Measurements from ENCODE around the gene ARL15. TPM values are rescaled to one million over a fixed set of nuclear protein-coding genes. Genes with fewer than 3 reads are reported as not detected.

ARL15 gene
- total and polyA plus RNA-seq, 9 of the 15 experiments (the other 6 are each of a cell fraction or from before 2014, with no cell fraction given) = 18.5 to 80.4 (median 57.0) TPM

DNA sequence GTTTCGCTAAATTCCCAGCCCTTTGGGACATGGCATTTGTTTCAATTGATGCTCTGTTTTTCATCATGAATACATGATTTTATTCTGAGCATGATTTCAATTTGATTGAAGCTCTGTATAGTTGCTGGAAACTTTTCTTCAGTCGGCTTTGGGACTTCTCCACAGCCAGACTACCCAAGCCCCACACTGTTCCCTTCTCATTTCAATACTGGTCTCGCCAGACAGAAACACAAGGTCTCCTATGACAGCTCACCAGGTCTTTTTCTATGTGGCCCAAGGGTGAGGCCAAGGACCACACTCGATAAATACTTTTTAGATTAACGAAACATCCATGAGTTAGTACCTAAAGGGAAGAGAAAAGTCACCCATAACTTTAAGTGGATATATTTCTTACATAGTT lies 132.2 kb downstream of the ARL15 start:
- ATAC-seq (no peak), FAIRE-seq (no peak), DNase-seq (ENCODE audit: extremely low read depth in 1 of 4, low spot score in 3 of 4) (no peak)
- Histone ChIP-seq H3K27me3 (ENCODE audit: control insufficient read depth in 2 of 2, insufficient read depth in 2 of 2, low read length in 2 of 2) (no peaks in the 10 kb centered on the region), H3K9me1 (ENCODE audit: control insufficient read depth, insufficient read depth, low read length) (no peaks in the 10 kb centered on the region), H3K4me1 (replicated peaks in 1 of 2; ENCODE audit: control insufficient read depth in 2 of 2, insufficient read depth in 2 of 2, low read length in 2 of 2) (no peaks in the 10 kb centered on the region; a peak in 1 of 5 replicates), H3K79me2 (ENCODE audit: control insufficient read depth, insufficient read depth, low read length) (peaks cover 37% of the 10 kb centered on the region; the same call in 2 of the 3 replicates), H3K36me3 (ENCODE audit: control insufficient read depth, insufficient read depth, low read length) (no peaks in the 10 kb centered on the region), H3K4me2 (ENCODE audit: insufficient read depth, low read length) (no peak overlapping the region), H3K27ac (ENCODE audit: extremely low read depth, low read depth, low read length) (no peak overlapping the region), H3K9me3 (replicated peaks; ENCODE audit: control insufficient read depth, insufficient read depth, low read depth, low read length) (no peaks in the 10 kb centered on the region), H3K4me3 (no peak overlapping the region), H4K20me1 (replicated peaks; ENCODE audit: control insufficient read depth, insufficient read depth, low read length) (peaks cover 15% of the 10 kb centered on the region; the same call in 1 of the 2 replicates), H2AFZ (ENCODE audit: low read depth, low read length) (no peak overlapping the region), H3K9ac (ENCODE audit: insufficient read depth in 1 of 2, low read depth in 2 of 2, low read length in 2 of 2) (no peak overlapping the region)
- ChIA-PET POLR2A (no interaction called here), CTCF (ENCODE audit: low intra/inter-chr PET ratio) (no interaction called here)
- in situ Hi-C loops (cut with MboI) (no loop called here), intact Hi-C loops (cut with micrococcal nuclease) (no loop called here)
- no TSS peak for BruUV-seq (replicated peaks)
- WGBS (ENCODE audit: insufficient coverage, low coverage, missing lambda C conversion rate) = 96% methylated on average over 4 of the region's 5 CpGs
- no peak for TF ChIP-seq ZC3H11A (IDR thresholded peaks at IDR 0.05; ENCODE audit: low read depth, low read length)
- TF ChIP-seq POLR2AphosphoS2 (IDR thresholded peaks at IDR 0.05; ENCODE audit: low read length) = no peak
- no peak for TF ChIP-seq FOXJ3 (CRISPR knock-in tag; IDR thresholded peaks at IDR 0.05)
- TF ChIP-seq, protein P1, sequence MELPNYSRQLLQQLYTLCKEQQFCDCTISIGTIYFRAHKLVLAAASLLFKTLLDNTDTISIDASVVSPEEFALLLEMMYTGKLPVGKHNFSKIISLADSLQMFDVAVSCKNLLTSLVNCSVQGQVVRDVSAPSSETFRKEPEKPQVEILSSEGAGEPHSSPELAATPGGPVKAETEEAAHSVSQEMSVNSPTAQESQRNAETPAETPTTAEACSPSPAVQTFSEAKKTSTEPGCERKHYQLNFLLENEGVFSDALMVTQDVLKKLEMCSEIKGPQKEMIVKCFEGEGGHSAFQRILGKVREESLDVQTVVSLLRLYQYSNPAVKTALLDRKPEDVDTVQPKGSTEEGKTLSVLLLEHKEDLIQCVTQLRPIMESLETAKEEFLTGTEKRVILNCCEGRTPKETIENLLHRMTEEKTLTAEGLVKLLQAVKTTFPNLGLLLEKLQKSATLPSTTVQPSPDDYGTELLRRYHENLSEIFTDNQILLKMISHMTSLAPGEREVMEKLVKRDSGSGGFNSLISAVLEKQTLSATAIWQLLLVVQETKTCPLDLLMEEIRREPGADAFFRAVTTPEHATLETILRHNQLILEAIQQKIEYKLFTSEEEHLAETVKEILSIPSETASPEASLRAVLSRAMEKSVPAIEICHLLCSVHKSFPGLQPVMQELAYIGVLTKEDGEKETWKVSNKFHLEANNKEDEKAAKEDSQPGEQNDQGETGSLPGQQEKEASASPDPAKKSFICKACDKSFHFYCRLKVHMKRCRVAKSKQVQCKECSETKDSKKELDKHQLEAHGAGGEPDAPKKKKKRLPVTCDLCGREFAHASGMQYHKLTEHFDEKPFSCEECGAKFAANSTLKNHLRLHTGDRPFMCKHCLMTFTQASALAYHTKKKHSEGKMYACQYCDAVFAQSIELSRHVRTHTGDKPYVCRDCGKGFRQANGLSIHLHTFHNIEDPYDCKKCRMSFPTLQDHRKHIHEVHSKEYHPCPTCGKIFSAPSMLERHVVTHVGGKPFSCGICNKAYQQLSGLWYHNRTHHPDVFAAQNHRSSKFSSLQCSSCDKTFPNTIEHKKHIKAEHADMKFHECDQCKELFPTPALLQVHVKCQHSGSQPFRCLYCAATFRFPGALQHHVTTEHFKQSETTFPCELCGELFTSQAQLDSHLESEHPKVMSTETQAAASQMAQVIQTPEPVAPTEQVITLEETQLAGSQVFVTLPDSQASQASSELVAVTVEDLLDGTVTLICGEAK (IDR thresholded peaks at IDR 0.05) = no peak
- TF ChIP-seq, protein P1 (CRISPR knock-in tag; IDR thresholded peaks at IDR 0.05) = no peak
- TF ChIP-seq PHF20 (IDR thresholded peaks at IDR 0.05; ENCODE audit: partially characterized antibody) = no peak
- TF ChIP-seq, protein P2, sequence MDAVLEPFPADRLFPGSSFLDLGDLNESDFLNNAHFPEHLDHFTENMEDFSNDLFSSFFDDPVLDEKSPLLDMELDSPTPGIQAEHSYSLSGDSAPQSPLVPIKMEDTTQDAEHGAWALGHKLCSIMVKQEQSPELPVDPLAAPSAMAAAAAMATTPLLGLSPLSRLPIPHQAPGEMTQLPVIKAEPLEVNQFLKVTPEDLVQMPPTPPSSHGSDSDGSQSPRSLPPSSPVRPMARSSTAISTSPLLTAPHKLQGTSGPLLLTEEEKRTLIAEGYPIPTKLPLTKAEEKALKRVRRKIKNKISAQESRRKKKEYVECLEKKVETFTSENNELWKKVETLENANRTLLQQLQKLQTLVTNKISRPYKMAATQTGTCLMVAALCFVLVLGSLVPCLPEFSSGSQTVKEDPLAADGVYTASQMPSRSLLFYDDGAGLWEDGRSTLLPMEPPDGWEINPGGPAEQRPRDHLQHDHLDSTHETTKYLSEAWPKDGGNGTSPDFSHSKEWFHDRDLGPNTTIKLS (IDR thresholded peaks at IDR 0.05; ENCODE audit: borderline replicate concordance, low read depth) = no peak
- no peak for TF ChIP-seq NRF1 (conservative IDR thresholded peaks at IDR 0.05 in 1 of 2, IDR thresholded peaks at IDR 0.05 in 1 of 2)
- no peak for TF ChIP-seq ZBED1 (IDR thresholded peaks at IDR 0.05)
- TF ChIP-seq, protein P3, sequence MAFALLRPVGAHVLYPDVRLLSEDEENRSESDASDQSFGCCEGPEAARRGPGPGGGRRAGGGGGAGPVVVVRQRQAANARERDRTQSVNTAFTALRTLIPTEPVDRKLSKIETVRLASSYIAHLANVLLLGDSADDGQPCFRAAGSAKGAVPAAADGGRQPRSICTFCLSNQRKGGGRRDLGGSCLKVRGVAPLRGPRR (CRISPR knock-in tag; IDR thresholded peaks at IDR 0.05) = no peak
- TF ChIP-seq, protein P4, sequence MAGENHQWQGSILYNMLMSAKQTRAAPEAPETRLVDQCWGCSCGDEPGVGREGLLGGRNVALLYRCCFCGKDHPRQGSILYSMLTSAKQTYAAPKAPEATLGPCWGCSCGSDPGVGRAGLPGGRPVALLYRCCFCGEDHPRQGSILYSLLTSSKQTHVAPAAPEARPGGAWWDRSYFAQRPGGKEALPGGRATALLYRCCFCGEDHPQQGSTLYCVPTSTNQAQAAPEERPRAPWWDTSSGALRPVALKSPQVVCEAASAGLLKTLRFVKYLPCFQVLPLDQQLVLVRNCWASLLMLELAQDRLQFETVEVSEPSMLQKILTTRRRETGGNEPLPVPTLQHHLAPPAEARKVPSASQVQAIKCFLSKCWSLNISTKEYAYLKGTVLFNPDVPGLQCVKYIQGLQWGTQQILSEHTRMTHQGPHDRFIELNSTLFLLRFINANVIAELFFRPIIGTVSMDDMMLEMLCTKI (IDR thresholded peaks at IDR 0.05; ENCODE audit: partially characterized antibody) = no peak
- TF ChIP-seq MXI1 (IDR thresholded peaks at IDR 0.05; ENCODE audit: low read depth, low read length) = no peak

Measured in K562 (cell line).